SU-DHL-6 (cell line): Measurements from ENCODE around the gene KCNH3.

Source experiments
- EZH2phosphoT487 ChIP-seq: fragments of 200-600 bp; sonication (generic), shearing (Covaris generic); conservative IDR thresholded peaks from 2 replicates; pipeline ENCODE4 v1.6.1; 2018; ENCODE audit warnings: mild to moderate bottlenecking, antibody characterized with exemption, low read length, moderate library complexity, mixed read lengths
- TF ChIP-seq, protein P1 (sequence below): fragments of 200-600 bp; sonication (generic); IDR thresholded peaks from one replicate; pipeline ENCODE4 v1.5.1; 2017; ENCODE audit warnings: antibody characterized with exemption, mild to moderate bottlenecking, low read length, moderate library complexity; ENCODE audit not compliant: insufficient read depth, poor library complexity, severe bottlenecking

DNA sequence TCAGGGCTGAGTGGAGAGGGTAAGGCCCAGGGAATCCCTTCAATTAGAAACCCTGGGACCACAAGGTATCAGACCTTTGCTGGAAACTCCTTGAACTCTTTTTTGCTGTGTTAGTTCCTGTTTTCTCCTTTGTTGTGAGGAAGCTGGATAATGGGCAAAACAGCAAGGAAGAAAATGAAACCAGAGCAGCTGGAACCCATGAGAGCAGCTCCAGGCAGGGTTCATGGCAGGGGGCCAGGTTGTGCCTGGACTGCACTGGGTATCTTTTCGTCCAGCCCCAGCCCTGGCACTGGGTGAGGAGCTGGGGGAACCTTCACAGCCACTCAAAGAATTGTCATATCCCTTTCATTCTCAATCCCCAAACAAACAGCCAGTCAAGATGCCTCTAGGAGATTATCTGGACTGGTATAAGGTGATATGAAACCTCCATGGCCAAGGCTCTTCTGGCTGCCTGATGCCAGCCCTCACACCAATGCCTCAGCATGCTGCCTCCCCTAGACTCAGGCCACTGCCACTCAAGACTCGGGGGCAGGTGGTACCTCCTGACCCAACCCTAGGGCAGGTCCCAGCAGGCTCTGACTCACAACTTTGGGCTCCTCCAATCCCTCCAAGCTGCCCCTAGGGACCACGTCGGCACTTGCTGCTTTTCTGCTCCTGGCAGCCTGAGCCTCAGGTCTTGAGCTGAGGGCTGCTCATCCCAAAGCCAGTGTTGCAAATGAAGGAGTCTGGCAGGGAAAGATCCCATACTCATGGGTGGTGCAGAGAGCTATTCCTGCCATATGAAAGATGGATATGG, 50.1 kb downstream of the KCNH3 start:
- TF ChIP-seq, protein P1, sequence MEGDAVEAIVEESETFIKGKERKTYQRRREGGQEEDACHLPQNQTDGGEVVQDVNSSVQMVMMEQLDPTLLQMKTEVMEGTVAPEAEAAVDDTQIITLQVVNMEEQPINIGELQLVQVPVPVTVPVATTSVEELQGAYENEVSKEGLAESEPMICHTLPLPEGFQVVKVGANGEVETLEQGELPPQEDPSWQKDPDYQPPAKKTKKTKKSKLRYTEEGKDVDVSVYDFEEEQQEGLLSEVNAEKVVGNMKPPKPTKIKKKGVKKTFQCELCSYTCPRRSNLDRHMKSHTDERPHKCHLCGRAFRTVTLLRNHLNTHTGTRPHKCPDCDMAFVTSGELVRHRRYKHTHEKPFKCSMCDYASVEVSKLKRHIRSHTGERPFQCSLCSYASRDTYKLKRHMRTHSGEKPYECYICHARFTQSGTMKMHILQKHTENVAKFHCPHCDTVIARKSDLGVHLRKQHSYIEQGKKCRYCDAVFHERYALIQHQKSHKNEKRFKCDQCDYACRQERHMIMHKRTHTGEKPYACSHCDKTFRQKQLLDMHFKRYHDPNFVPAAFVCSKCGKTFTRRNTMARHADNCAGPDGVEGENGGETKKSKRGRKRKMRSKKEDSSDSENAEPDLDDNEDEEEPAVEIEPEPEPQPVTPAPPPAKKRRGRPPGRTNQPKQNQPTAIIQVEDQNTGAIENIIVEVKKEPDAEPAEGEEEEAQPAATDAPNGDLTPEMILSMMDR: no peak
- no peak for TF ChIP-seq EZH2phosphoT487
